Keratinocyte (primary cell): ENCODE data around the gene SMIM45.

ENCODE experiments used
- DNase-seq: peaks from one replicate; pipeline ENCODE4 v3.0.0-alpha.2; 2011; ENCODE audit warnings: low read depth, missing footprints, low spot score
- FAIRE-seq: peaks from 2 replicates; lab custom pipeline; 2011; peaks lifted over from hg19 to GRCh38; lab: Jason Lieb, UNC
- H2AFZ ChIP-seq: 2 replicates; pipeline ENCODE4 v1.6.0; 2012; ENCODE audit warnings: low read length, control low read depth, inconsistent platforms; ENCODE audit not compliant: control insufficient read depth
- H3K27ac ChIP-seq: 2 replicates; pipeline ENCODE4 v1.5.1; 2011; ENCODE audit warnings: low read length; ENCODE audit not compliant: control insufficient read depth, insufficient read depth
- H3K27me3 ChIP-seq: 3 replicates; pipeline ENCODE4 v1.6.0; 2011; ENCODE audit warnings: low read length; ENCODE audit not compliant: control insufficient read depth, insufficient read depth; ENCODE audit errors: extremely low read depth
- H3K36me3 ChIP-seq, 2 experiments: 2 replicates in 1 of 2; 3 replicates in 1 of 2; pipeline ENCODE4 v1.5.1; 2011; ENCODE audit warnings: low read length in 2 of 2, mild to moderate bottlenecking in 1 of 2; ENCODE audit not compliant: control insufficient read depth in 2 of 2, insufficient read depth in 2 of 2; ENCODE audit errors: extremely low read depth in 1 of 2
- H3K4me1 ChIP-seq: 3 replicates; pipeline ENCODE4 v1.5.1; 2011; ENCODE audit warnings: low read length; ENCODE audit not compliant: control insufficient read depth, insufficient read depth; ENCODE audit errors: extremely low read depth
- H3K4me2 ChIP-seq: 3 replicates; pipeline ENCODE4 v1.6.0; 2011; ENCODE audit warnings: low read depth, low read length; ENCODE audit not compliant: control insufficient read depth, insufficient read depth; ENCODE audit errors: extremely low read depth
- H3K4me3 ChIP-seq, 3 experiments: fragments of 200-600 bp in 1 of 3; sonication (generic) in 1 of 3; 2 replicates in 2 of 3; 3 replicates in 1 of 3; pipeline ENCODE4 v1.5.1; 2011 to 2016; ENCODE audit warnings: low read length in 3 of 3, mild to moderate bottlenecking in 3 of 3, control low read depth in 2 of 3, inconsistent platforms in 1 of 3, low read depth in 1 of 3, mixed read lengths in 1 of 3, mixed run types in 1 of 3, moderate library complexity in 1 of 3; ENCODE audit not compliant: control insufficient read depth in 2 of 3, insufficient read depth in 2 of 3; ENCODE audit errors: extremely low read depth in 1 of 3
- H3K79me2 ChIP-seq: 2 replicates; pipeline ENCODE4 v1.6.0; 2012; ENCODE audit warnings: low read length; ENCODE audit not compliant: control insufficient read depth, insufficient read depth
- H3K9ac ChIP-seq: 3 replicates; pipeline ENCODE4 v1.6.0; 2011; ENCODE audit warnings: low read length; ENCODE audit not compliant: control insufficient read depth, insufficient read depth; ENCODE audit errors: extremely low read depth
- H3K9me1 ChIP-seq: 3 replicates; pipeline ENCODE4 v1.6.0; 2011; ENCODE audit warnings: low read length; ENCODE audit not compliant: control insufficient read depth, insufficient read depth; ENCODE audit errors: extremely low read depth
- H3K9me3 ChIP-seq: 2 replicates; pipeline ENCODE4 v1.5.1; 2012; ENCODE audit warnings: low read depth, low read length; ENCODE audit not compliant: control insufficient read depth
- H4K20me1 ChIP-seq: 3 replicates; pipeline ENCODE4 v1.6.0; 2011; ENCODE audit warnings: low read length; ENCODE audit not compliant: control insufficient read depth, insufficient read depth; ENCODE audit errors: extremely low read depth
- EZH2 ChIP-seq: IDR thresholded peaks from one replicate; pipeline ENCODE4 v1.6.1; 2012; ENCODE audit warnings: inconsistent platforms, mild to moderate bottlenecking, low read length, moderate library complexity
- dilution Hi-C: fragments of 300-500 bp; cut with MboI; formaldehyde crosslinking; loops from one replicate; pipeline ENCODE4 v1.7.0; 2020; ENCODE audit warnings: low sequenced_read_pairs; ENCODE audit not compliant: extremely low pct_ligation_motif_present
- TF ChIP-seq, protein P1 (sequence below), 3 experiments: IDR thresholded peaks in 1 of 3; conservative IDR thresholded peaks in 1 of 3; optimal IDR thresholded peaks in 1 of 3; 2 replicates in 2 of 3; 3 replicates in 1 of 3; pipeline versions ENCODE3 to v1.5.1; 2011; ENCODE audit warnings: low read length in 3 of 3, mild to moderate bottlenecking in 3 of 3, moderate library complexity in 2 of 3, control low read depth in 1 of 3, inconsistent platforms in 1 of 3; ENCODE audit not compliant: insufficient read depth in 2 of 3; ENCODE audit errors: extremely low read depth in 1 of 3

The SMIM45 gene

DNA sequence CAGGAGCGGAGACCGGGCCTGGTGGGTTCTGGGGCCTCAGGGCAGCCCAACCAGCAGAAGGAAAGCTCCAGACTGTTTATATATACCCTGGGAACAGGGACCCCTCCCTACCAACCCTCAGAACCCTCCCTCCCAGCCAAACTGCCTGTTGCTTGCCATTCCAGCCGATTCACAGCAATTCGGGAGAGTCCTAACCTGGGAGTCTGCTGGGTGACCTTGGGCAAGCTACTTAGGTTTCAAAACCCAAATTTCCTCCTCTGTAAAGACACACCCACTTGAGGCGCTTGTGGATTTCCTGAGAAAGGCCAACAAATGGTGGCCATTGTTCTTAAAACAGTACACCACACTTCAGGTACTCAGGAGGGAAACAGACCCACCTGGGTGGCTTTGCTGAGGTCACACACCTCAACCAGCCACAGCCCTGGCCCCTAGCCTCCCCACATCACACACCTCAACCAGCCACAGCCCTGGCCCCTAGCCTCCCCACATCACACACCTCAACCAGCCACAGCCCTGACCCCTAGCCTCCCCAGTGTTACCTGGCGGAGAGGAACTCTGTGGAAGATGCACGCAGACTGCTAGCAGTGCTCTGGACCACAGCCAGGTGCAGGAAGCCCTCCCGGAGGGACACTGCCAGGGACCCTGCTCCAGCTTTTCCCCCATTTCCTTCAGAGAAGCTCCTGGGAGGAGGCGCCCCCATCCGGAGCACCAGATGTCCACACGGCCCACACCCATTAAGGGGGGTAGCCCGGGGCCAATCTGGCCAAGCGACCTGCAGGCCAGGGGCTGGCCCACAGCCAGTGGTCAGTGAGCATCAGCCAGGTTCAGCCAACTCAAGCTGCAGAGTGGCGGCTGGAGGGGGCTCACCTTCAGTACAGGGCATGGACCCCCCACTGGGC is 43.3 kb upstream of the SMIM45 start:
- H3K27ac ChIP-seq = no peak overlapping the region
- DNase-seq = no peak
- H2AFZ ChIP-seq = no peak overlapping the region
- H3K36me3 ChIP-seq = peaks cover 15 to 22% of the 10 kb centered on the region in 2 experiments
- H3K9ac ChIP-seq = no peak overlapping the region
- H3K79me2 ChIP-seq = no peaks in the 10 kb centered on the region
- no peaks in the 10 kb centered on the region for H3K9me3 ChIP-seq
- FAIRE-seq = no peak
- H3K9me1 ChIP-seq = no peaks in the 10 kb centered on the region
- no peak overlapping the region for H3K4me3 ChIP-seq
- H4K20me1 ChIP-seq = peaks cover 10% of the 10 kb centered on the region
- peaks cover 48% of the 10 kb centered on the region for H3K27me3 ChIP-seq
- H3K4me1 ChIP-seq = peaks cover 2% of the 10 kb centered on the region
- dilution Hi-C loops = no loop called here
- TF ChIP-seq, protein P1, sequence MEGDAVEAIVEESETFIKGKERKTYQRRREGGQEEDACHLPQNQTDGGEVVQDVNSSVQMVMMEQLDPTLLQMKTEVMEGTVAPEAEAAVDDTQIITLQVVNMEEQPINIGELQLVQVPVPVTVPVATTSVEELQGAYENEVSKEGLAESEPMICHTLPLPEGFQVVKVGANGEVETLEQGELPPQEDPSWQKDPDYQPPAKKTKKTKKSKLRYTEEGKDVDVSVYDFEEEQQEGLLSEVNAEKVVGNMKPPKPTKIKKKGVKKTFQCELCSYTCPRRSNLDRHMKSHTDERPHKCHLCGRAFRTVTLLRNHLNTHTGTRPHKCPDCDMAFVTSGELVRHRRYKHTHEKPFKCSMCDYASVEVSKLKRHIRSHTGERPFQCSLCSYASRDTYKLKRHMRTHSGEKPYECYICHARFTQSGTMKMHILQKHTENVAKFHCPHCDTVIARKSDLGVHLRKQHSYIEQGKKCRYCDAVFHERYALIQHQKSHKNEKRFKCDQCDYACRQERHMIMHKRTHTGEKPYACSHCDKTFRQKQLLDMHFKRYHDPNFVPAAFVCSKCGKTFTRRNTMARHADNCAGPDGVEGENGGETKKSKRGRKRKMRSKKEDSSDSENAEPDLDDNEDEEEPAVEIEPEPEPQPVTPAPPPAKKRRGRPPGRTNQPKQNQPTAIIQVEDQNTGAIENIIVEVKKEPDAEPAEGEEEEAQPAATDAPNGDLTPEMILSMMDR (optimal IDR thresholded peaks at IDR 0.05 in 1 of 3, IDR thresholded peaks at IDR 0.05 in 1 of 3, conservative IDR thresholded peaks at IDR 0.05 in 1 of 3; ENCODE audit: extremely low read depth in 1 of 3, insufficient read depth in 2 of 3, low read length in 3 of 3) = no peak
- no peak for TF ChIP-seq EZH2
- no peak overlapping the region for H3K4me2 ChIP-seq

- Histone ChIP-seq H3K36me3 (peaks cover 11 to 13% of the 10 kb centered on the region in 2 experiments), H4K20me1 (peaks cover 10% of the 10 kb centered on the region), H3K79me2 (no peaks in the 10 kb centered on the region), H3K4me3 (no peak overlapping the region), H3K4me1 (peaks cover 2% of the 10 kb centered on the region), H3K9ac (no peak overlapping the region), H3K9me1 (no peaks in the 10 kb centered on the region), H3K27me3 (peaks cover 55% of the 10 kb centered on the region), H3K4me2 (no peak overlapping the region), H3K9me3 (no peaks in the 10 kb centered on the region), H2AFZ (no peak overlapping the region), H3K27ac (no peak overlapping the region)
- TF ChIP-seq, protein P1 (optimal IDR thresholded peaks at IDR 0.05 in 1 of 3, IDR thresholded peaks at IDR 0.05 in 1 of 3, conservative IDR thresholded peaks at IDR 0.05 in 1 of 3; ENCODE audit: extremely low read depth in 1 of 3, insufficient read depth in 2 of 3, low read length in 3 of 3) = no peak
- peak; percentile 52 for TF ChIP-seq EZH2
- no peak for FAIRE-seq
- dilution Hi-C loops = no loop called here
- DNase-seq = no peak
These were observed 42.5 kb upstream of the SMIM45 start for GRCh38 chr22:41909310-41910049.
